HG03045 (cell line): ENCODE results near the gene CGB8.
"Not testable (repeated sequence)": the region's sequence is repeated elsewhere in the genome, so short reads cannot be mapped to it uniquely, and the experiment has no call there.

Source experiments
- ATAC-seq: cut with Tn5 transposase; IDR thresholded peaks from one replicate; pipeline ENCODE4 v1.9.1; 2021; ENCODE audit warnings: mild to moderate bottlenecking, moderate library complexity; ENCODE audit not compliant: unreplicated experiment

The CGB8 gene

DNA sequence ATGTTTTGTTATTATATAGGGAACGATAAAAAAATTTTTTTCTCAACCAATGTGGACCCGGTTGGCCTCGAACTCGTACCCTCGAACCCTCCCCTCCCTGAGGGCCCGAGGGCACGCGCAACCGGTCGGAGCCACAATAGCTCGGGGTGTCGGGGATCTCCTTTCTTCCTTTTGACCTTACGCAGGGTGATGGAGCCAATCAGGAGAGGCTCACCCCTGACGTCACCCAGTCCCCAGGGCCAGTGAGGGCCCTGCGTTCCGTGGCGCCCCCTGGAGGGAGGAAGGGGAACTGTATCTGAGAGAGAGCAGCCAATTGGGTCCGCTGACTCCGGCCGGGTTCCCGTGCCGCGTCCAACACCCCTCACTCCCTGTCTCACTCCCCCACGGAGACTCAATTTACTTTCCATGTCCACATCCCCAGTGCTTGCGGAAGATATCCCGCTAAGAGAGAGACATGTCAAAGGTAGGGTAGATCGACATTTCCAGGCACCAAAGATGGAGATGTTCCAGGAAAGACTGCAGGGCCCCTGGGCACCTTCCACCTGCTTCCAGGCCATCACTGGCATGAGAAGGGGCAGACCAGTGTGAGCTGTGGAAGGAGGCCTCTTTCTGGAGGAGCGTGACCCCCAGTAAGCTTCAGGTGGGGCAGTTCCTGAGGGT, 17.1 kb downstream of the CGB8 start, which contains the start of gene CGB2:
TSS of gene CGB2 (plus strand) at position 249 of the 660 bp plus-strand sequence. CDS start at position 455, 206 bp downstream.
- not testable (repeated sequence) for ATAC-seq

DNA sequence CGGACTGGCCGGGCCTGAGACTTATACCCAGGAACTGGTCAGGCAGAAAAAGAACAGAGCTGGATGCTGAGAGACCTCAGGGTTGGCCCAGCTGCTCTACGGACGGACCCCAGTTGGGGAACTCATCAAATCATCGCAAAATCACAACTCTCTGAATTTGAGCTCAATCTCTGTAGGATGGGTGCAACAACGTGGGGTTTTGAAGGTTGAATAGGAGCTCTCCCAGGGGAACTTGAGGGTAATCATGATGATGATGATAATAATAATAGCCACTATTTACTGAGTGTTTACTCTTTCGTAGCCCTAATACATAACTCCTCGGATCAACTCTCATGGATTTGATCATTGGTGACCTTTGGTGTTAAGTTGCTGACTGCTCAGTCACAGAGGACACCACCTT, 18.6 kb downstream of the CGB8 start:
- ATAC-seq, result not testable (repeated sequence)

DNA sequence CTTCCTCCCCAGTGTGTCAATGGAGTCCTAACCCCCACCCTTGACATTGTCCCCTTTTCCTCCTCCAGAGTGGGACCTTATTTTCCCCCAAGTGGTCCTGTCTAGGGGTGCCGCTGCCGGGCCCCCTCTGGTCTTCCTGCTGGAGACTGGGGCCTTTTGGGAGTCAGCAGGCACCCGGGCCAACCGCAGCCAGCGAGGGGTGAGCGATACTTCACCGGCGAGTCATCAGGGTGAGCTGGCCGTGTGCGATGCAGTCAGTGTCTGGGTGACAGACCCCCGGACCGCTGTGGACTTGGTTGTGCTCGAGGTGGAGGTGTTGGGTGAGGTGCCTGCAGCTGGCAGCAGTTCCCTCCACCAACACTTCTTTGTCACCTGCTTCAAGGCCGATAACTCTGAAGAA, 19.2 kb downstream of the CGB8 start:
- not testable (repeated sequence) for ATAC-seq

DNA sequence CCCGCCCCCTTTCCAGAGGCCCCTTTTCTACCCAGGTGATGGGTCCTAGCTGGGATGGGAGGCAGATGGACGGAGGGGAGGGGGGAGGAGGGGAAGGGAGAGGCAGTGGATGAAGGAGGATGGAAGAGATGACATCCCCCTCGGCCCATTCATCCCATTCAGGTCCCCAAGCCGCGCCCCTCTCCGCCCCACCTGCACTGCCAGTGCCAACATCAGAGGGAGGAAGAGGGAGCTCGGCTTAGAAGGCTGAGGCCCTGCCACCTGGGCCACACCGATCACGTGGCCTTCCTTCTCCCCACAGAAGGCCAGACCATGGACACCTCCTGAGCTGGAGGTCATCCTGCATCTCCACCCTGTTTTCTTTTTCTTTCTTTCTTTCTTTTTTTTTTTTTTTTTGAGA, 20.2 kb downstream of the CGB8 start:
- not testable (repeated sequence) for ATAC-seq

DNA sequence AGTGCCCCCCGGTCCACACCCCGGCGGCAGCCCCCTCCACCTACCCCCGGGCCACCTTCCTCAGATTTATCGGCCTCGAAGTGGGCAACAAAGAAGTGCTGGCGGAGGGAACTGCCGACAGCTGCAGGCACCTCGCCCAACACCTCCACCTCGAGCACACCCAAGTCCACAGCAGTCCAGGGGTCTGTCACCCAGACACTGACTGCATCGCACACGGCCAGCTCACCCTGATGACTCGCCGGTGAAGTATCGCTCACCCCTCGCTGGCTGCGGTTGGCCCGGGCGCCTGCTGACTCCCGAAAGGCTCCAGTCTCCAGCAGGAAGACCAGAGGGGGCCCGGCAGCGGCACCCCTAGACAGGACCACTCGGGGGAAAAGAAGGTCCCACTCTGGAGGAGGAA, 23.3 kb downstream of the CGB8 start:
- ATAC-seq, result not testable (repeated sequence)

DNA sequence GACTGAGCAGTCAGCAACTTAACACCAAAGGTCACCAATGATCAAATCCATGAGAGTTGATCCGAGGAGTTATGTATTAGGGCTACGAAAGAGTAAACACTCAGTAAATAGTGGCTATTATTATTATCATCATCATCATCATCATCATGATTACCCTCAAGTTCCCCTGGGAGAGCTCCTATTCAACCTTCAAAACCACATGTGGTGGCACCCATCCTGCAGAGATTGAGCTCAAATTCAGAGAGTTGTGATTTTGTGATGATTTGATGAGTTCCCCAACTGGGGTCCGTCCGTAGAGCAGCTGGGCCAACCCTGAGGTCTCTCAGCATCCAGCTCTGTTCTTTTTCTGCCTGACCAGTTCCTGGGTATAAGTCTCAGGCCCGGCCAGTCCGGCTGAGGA, 23.8 kb downstream of the CGB8 start:
- not testable (repeated sequence) for ATAC-seq

DNA sequence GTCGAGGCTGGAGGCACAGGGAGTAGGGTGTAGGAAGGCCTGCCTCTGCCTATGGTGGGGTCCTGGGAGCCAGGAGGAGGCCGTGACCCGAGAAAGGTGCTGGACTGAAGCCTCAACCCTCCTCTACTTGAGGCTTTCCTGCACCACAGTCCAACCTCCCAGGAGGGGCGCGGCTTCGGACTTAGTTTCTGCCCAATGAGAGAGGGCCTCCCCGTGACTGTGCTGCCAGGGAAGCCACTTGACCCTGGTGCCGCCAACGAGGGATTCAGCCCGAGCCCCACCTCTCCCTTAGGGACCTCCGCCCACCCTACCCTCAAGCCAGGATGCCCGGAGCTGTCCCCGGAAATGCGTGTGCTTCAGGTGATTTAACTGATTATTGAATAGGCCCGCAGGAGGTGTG, 24.7 kb downstream of the CGB8 start, which contains the start of gene CGB3:
TSS of gene CGB3 (minus strand) at position 101 of the 400 bp plus-strand sequence. CDS start 362 bp downstream, outside the sequence.
- not testable (repeated sequence) for ATAC-seq

DNA sequence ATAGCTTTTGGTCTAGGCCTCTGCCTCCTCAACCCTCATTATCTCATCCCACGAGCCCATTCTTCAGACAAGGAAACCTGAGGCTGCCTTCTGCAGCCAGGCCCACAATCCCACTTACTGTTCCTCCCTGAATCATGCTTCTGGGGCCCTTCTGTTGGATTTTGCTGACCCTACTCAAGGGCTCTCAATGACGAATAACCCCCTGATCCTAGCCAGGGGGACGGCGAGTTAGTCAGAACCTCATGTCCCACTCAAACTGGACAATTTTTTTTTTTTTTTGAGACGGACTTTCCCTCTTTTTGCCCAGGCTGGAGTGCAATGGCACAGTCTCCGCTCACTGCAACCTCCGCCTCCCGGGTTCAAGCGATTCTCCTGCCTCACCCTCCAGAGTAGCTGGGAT, 26.8 kb downstream of the CGB8 start:
- ATAC-seq, result no peak

DNA sequence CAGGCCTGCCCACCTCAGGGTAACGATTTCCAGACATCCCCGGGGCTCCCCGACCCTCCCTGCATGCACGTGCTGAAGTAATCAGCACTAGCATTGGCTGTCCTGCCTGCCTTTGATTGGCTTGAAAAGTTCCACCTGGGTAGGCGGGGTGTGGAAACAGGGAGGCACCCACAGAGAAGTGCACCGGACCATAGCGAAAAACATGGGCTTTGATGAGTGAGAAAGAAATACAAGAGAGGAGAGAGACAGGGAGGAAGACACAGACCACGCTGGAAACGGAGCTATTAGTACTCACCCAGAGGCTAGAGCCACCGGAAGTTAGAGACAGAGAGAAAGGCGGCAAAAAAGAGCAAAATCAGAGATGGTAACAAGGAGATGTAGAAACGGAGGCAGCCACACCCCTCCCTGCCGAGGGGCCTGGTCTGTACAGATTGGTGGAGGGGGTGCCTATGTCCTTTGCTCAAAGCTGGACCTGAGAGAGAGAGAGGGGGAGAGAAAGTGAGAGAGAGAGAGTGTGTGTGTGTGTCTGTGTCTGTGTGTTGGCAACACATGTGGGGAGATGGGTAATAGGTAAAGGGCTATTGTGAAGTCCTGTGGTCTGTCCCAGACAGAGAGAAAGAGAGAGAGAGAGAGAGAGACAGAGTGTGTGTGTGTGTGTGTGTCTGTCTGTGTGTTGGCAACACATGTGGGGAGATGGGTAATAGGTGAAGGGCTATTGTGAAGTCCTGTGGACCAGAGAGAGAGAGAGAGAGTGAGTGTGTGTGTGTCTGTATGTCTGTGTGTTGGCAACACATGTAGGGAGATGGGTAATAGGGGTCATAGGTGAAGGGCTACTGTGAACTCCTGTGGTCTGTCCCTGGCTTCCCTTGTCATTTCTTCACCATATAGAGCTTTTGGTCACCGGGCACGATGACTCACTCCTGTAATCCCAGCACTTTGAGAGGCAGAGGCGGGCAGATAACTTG, 27.7 kb downstream of the CGB8 start:
- no peak for ATAC-seq

DNA sequence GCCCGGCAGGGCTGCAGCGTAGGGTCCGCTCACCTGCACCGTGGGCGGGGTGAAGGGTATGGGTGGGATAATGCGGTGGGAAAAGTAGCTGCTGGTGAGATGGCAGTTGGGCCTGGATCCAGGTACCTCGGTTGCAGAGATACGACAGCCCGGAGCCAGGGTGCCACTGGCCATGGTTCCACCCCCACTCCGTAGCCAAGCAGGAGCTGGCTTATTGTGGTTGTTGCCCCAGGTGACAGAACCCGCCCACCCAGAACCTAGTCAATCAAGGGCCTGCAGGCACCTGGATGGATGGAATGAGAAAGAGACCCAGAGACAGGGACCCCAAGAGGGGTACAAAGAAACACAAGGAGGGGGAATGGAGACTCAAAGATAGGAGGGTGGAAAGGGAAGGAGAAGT, 28.6 kb downstream of the CGB8 start:
- ATAC-seq, result no peak

DNA sequence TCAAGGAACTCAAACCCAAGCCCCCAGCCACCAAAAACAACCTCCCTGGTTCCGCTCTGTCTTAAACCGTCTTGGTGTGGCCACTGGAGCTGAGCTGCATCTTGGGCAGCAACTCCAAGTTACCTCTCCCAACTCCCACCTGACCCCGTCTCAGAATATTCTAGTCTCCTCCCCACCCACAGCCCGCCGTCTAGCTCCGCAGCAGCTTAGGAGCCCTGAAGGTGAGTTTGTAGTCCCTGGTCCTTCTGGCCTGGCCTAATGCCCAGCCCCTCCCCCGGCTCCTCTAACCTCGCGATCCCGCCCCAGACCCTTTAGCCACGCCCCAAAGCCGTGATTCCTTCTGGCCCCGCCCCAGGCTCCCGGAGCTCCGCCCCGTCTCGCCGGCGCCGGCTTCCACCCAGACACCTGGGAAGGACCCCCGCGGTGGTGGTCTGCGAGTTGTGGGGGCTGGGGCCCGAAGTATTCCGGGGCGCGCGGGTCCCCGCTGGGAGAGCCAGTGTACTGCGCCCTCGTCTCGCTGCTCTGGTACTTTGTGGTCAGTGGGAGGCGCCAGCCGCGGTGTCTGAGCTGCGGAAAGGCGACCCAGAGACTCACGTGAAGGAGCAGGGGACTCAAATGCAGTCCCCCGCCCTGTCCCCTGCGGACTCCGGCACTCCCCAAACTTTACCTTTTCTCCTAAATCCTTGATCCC, 29.5 kb downstream of the CGB8 start:
- ATAC-seq, result no peak

DNA sequence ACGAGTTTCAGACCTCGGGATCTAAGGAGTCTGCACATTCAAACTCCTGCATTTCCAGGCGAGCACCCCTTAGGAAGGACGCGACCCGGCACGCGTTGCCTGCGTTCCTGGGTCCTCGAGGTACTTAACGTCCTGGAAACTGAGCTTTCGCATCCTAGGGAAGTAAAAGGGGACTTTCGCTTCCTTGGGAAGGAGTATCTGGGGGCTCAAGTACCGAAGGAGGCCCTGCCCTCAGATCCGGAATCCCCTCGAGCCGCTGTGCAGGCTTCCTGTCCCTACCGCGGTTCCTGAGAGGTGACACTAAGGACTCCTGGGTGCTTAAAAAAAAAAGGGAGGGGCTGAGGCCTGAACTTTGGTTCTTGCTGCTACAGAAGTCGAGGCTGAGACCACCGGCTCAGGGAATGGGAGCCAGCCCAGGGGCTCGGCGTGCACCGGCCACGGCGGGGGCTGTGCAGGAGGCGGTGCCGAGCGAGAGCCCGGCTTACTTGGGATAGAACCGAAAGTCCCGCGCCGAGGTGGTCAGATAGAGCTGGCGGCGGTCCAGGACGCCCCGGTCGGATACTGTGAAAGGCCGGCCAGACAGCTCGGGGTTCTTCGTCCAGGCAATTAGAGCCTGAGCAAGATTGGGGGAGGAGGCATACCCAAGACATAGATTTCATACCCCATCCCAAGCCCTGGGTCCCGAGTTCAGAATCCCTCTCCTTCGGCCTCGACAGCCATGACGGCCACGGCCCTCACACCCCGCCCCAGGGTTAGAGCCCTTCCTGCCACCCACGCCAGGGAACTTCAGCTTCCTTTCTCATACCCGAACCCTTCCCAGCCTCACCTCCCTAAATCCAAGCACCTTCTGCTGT, 30.3 kb downstream of the CGB8 start:
- ATAC-seq, result not testable (repeated sequence)

DNA sequence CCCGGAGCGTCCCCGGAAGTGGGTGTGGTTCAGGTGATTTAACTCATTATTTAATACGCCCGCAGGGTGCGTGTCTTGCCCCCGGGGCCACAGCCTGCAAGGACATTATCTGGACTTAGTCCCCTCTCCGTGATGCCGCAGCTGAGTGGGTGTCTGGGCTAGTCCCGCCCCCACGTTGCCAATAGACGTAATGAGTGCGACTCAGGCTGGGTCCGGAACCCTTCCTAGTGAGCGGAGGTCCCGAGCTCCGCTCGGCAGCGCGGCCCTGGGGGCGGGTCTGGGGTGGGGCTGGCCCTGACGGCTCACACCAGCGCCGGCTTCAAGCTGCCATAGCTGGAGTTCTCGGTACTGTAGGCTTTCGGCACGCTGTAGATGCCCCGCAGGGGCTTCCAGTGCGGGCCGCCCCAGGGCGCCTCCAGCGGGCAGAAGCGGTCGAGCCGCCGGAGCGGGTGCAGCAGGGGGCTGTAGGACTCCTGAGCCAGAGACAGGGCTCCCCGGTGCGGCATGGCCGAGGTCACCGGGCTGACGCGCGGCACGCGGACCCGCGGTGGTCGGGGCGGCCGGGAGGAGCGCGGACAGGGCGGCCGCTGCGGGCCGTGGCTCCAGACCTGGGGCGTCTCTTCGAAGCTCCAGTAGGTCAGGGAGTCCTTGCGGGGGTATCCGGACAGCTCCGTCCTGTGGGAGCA, 31.1 kb downstream of the CGB8 start:
- ATAC-seq, result peak; percentile 61

DNA sequence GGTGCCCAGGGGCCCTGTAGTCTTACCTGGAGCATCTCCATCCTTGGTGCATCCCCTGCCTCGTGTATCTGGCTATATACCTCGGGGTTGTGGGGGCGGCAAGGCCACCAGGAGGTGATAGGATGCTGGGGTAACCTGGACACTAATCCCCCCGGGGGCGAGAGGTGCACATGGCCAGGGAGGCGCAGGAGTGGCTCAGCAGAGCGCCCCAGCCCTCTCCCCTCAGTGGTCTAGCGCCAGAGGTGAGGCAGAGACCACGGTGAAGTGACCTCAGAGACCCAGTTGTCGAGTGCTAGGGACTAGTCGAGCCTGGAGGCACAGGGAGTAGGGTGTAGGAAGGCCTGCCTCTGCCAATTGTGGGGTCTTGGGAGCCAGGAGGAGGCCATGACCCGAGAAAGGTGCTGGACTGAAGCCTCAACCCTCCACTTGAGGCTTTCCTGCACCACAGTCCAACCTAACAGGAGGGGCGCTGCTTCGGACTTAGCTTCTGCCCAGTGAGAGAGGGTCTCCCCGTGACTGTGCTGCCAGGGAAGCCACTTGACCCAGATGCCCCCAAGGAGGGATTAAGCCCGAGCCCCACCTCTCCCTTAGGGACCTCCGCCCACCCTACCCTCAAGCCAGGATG, 31.8 kb downstream of the CGB8 start, which contains the start of gene LHB:
TSS of gene LHB (minus strand) at position 51 of the 625 bp plus-strand sequence. CDS start at position 41, 10 bp downstream.
- ATAC-seq, result no peak

DNA sequence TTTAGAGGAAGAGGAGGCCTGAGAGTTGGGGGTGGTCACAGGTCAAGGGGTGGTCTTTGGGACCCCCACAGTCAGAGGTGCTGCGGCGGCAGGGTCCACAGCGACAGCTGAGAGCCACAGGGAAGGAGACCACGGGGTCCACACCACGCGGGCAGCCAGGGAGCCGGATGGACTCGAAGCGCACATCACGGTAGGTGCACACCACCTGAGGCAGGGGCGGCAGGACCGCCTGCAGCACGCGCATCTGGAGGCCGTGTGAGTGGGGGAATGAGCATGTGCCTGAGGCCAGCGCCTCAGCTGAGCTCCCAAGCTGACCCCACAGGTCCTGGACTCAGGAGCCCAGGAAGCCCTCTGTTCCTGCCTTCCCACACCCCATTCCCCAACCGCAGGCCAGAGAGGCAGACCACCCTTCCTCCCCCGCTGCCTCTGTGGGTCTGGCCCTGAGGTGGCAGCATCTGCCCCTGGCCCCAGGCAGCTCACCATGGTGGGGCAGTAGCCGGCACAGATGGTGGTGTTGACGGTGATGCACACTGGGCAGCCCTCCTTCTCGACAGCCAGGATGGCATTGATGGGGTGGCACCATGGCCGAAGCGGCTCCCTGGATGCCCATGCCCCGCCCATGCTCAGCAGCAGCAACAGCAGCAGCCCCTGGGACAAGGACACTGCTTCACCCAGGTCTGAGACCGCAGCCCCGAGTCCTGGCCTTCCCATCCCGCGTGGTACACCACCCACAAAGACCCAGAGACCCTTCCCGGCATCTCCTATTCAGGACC, 32.7 kb downstream of the CGB8 start:
- ATAC-seq, result no peak

DNA sequence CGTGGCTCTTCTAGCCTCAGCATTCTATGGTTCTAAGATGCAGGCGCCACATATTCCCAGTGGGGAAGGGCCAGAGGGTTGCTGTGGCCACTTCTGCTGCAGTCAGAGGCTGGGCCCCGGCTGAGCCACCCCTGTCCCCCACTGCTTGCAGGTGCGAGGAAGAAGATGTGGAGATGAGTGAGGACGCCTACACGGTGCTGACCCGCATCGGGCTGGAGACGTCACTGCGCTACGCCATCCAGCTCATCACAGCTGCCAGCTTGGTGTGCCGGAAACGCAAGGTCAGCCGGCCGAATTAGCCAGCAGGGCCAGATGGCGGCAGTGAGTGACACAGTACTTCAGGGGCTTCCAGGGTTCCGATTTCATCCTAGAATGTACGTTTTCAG, 34.0 kb downstream of the CGB8 start:
- no peak for ATAC-seq

DNA sequence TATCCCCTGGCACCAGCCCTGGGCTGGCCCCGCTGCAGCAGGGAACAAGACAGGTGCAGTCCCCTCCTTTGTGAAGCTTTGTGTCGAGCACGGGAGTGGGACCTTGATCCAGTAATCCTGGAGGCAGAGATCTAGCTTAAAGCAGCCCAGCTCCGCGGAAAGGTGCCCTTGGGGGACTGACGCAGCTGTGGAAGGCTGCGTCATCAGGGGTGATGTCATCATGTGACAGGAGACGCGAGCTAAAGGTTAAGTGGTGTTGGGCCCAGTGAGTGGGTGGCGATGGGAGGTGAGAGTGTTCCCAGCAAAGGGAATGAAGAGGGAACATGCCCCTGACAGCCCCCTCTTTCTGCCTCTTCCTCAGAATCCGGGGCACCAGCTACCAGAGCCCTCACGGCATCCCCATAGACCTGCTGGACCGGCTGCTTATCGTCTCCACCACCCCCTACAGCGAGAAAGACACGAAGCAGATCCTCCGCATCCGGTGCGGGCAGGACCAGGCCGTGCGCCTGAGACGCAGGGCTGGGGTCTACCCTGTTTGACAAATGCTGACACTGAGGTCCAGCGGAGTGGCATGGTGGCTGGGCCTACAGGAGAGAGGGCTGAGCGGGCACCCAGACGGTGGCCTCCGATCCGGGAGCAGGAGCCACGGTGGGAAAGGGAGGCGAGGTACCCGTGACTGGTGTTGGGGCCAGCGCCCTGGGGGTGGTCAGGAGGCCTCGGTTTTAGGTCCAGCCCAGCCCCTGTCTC, 34.6 kb downstream of the CGB8 start:
- no peak for ATAC-seq

DNA sequence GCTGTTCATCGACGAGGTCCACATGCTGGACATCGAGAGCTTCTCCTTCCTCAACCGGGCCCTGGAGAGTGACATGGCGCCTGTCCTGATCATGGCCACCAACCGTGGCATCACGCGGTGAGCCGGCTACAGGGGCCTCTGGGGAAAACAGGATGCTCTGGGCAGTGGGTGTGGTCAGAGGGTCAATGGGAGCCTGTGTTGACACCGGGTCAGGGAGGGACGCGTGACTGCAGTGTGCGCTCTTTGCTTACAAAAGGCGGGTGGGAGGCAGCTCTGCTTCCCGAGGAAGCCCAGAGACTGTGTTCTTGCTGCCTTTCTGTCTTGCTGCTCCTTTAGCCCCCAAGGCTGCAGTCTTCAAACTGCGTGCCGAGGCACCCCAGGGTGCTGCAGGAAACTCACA, 37.7 kb downstream of the CGB8 start:
- ATAC-seq, result no peak
